HepG2 (cell line): ENCODE data around the gene TUNAR. TPM values are rescaled to one million over a fixed set of nuclear protein-coding genes. Genes with fewer than 3 reads are reported as not detected.

Experiments
- ATAC-seq: fragments of 200-7000 bp; cut with Tn5 transposase; 3 replicates; pipeline ENCODE4 v1.9.1; 2020; ENCODE audit warnings: mild to moderate bottlenecking, moderate library complexity
- BruUV-seq: library from RNA; stranded (reverse); fragments of 400-500 nt; replicated peaks from 2 replicates; lab custom pipeline; 2021; lab: Mats Ljungman, UMichigan
- CTCF ChIA-PET: fragments of 300-600 bp; formaldehyde crosslinking; extraction: SDS; loops from one replicate; lab custom pipeline; 2021; ENCODE audit warnings: low total read pairs, inconsistent platforms, low intra/inter-chr PET ratio; lab: Yijun Ruan, JAX
- POLR2A ChIA-PET: fragments of 350-600 bp; sonication (Branson Sonifier 250); formaldehyde crosslinking; loops from one replicate; lab custom pipeline; 2020; ENCODE audit warnings: antibody characterized with exemption, inconsistent platforms; lab: Yijun Ruan, JAX
- DNase-seq: peaks from one replicate; pipeline ENCODE4 v3.0.0-alpha.2; 2015; ENCODE audit warnings: low spot score
- FAIRE-seq: peaks from 3 replicates; lab custom pipeline; 2011; peaks lifted over from hg19 to GRCh38; lab: Jason Lieb, UNC
- H2AFZ ChIP-seq: one replicate; pipeline ENCODE4 v1.6.1; 2011; ENCODE audit warnings: low read length, inconsistent platforms
- H3K27ac ChIP-seq: fragments of 300-600 bp; 3 replicates; pipeline ENCODE4 v1.8.0; 2011; ENCODE audit warnings: mixed run types, mild to moderate bottlenecking, mixed read lengths, low read length, inconsistent platforms; ENCODE audit not compliant: insufficient read depth; ENCODE audit errors: extremely low read length
- H3K27me3 ChIP-seq, 2 experiments: fragments of 200-600 bp in 1 of 2; 2 replicates in 1 of 2; 3 replicates in 1 of 2; pipeline versions ENCODE4 v1.6.0 to v1.8.0; 2011; ENCODE audit warnings: low read length in 2 of 2, mild to moderate bottlenecking in 2 of 2, moderate library complexity in 2 of 2, inconsistent platforms in 1 of 2; ENCODE audit not compliant: insufficient read depth in 2 of 2, control insufficient read depth in 1 of 2
- H3K36me3 ChIP-seq, 2 experiments: fragments of 200-600 bp in 1 of 2; replicated peaks in 1 of 2; 2 replicates in 1 of 2; 3 replicates in 1 of 2; pipeline versions ENCODE4 v1.5.1 to v1.8.0; 2011; ENCODE audit warnings: low read length in 2 of 2, inconsistent platforms in 1 of 2; ENCODE audit not compliant: insufficient read depth in 2 of 2, control insufficient read depth in 1 of 2
- H3K4me1 ChIP-seq: 2 replicates; pipeline ENCODE4 v1.5.1; 2012; ENCODE audit warnings: low read length, inconsistent platforms; ENCODE audit not compliant: insufficient read depth
- H3K4me2 ChIP-seq: 2 replicates; pipeline ENCODE4 v1.6.0; 2011; ENCODE audit warnings: low read depth, low read length, inconsistent platforms
- H3K4me3 ChIP-seq, 3 experiments: fragments of 200-600 bp in 1 of 3; sonication (generic), shearing (Covaris generic) in 1 of 3; replicated peaks in 1 of 3; 2 replicates each; pipeline ENCODE4 v1.5.1; 2011 to 2016; ENCODE audit warnings: low read length in 3 of 3, inconsistent platforms in 2 of 3, low read depth in 2 of 3, mild to moderate bottlenecking in 2 of 3, control low read depth in 1 of 3, mixed read lengths in 1 of 3; ENCODE audit not compliant: insufficient read depth in 1 of 3
- H3K79me2 ChIP-seq: one replicate; pipeline ENCODE4 v1.6.1; 2011; ENCODE audit warnings: low read length, inconsistent platforms; ENCODE audit not compliant: insufficient read depth
- H3K9ac ChIP-seq: 2 replicates; pipeline ENCODE4 v1.6.0; 2011; ENCODE audit warnings: mild to moderate bottlenecking, low read depth, low read length, inconsistent platforms; ENCODE audit not compliant: insufficient read depth
- H3K9me3 ChIP-seq: 2 replicates; pipeline ENCODE4 v1.5.1; 2012; ENCODE audit warnings: mild to moderate bottlenecking, low read length
- H4K20me1 ChIP-seq: 2 replicates; pipeline ENCODE4 v1.6.0; 2011; ENCODE audit warnings: inconsistent platforms, mild to moderate bottlenecking, low read length, moderate library complexity; ENCODE audit not compliant: insufficient read depth
- ARID2 ChIP-seq: sonication (generic); formaldehyde crosslinking; IDR thresholded peaks from 2 replicates; pipeline ENCODE4 v1.8.1; 2022; ENCODE audit warnings: mild to moderate bottlenecking, missing genetic modification reagents, borderline replicate concordance
- BCLAF1 ChIP-seq: fragments of 450-650 bp; IDR thresholded peaks from 2 replicates; pipeline ENCODE4 v1.6.1; 2017; ENCODE audit warnings: mild to moderate bottlenecking
- ELF4 ChIP-seq: sonication (generic); formaldehyde crosslinking; IDR thresholded peaks from 2 replicates; pipeline ENCODE4 v1.5.0; 2020; ENCODE audit warnings: missing genetic modification reagents, mild to moderate bottlenecking, moderate library complexity, borderline replicate concordance
- GLI4 ChIP-seq: sonication (generic); formaldehyde crosslinking; IDR thresholded peaks from 2 replicates; pipeline ENCODE4 v1.5.1; 2020; ENCODE audit warnings: missing genetic modification reagents, mild to moderate bottlenecking, moderate library complexity, borderline replicate concordance
- NFYC ChIP-seq: IDR thresholded peaks from 2 replicates; pipeline ENCODE4 v1.6.1; 2016; ENCODE audit warnings: missing genetic modification reagents, missing compliant biosample characterization
- RARA ChIP-seq: IDR thresholded peaks from 2 replicates; pipeline ENCODE4 v1.6.1; 2016; ENCODE audit warnings: missing genetic modification reagents, missing compliant biosample characterization
- SALL2 ChIP-seq: sonication (generic); formaldehyde crosslinking; IDR thresholded peaks from 2 replicates; pipeline ENCODE4 v1.8.1; 2023; ENCODE audit warnings: mild to moderate bottlenecking, missing genetic modification reagents, inconsistent platforms
- SIX1 ChIP-seq: sonication (generic); formaldehyde crosslinking; IDR thresholded peaks from 2 replicates; pipeline ENCODE4 v1.4.0; 2020; ENCODE audit warnings: missing genetic modification reagents, borderline replicate concordance
- ZNF160 ChIP-seq: sonication (generic); formaldehyde crosslinking; IDR thresholded peaks from 2 replicates; pipeline ENCODE4 v1.8.0; 2022; ENCODE audit warnings: mild to moderate bottlenecking, inconsistent platforms, missing genetic modification reagents
- ZNF251 ChIP-seq: sonication (generic); formaldehyde crosslinking; IDR thresholded peaks from 2 replicates; pipeline ENCODE4 v1.9.0; 2021; ENCODE audit warnings: mild to moderate bottlenecking, missing genetic modification reagents
- ZNF33B ChIP-seq: sonication (generic); formaldehyde crosslinking; IDR thresholded peaks from 2 replicates; pipeline ENCODE4 v1.5.1; 2020; ENCODE audit warnings: mild to moderate bottlenecking, missing genetic modification reagents
- WGBS: methylation state at CpG from one replicate; pipeline ENCODE4 v1.1.6; 2017; ENCODE audit warnings: low lambda C conversion rate; 5-methylcytosine and 5-hydroxymethylcytosine counted together
- in situ Hi-C: cut with HindIII; loops from 2 replicates; pipeline ENCODE4 v1.10.0; 2017; ENCODE audit warnings: low pct_unique_long_range_greater_than_20kb; ENCODE audit not compliant: extremely low pct_ligation_motif_present
- intact Hi-C: fragments of 100-400 bp; cut with micrococcal nuclease; formaldehyde crosslinking; loops from one replicate; pipeline ENCODE4 v1.10.0; 2022; ENCODE audit not compliant: unreplicated experiment
- polyA plus RNA-seq, 8 experiments: library from polyadenylated mRNA; depleted of rRNA in 3 of 8; stranded (reverse) in 7 of 8; unstranded in 1 of 8; fragments of >200 nt; fragmentation: Illumina TruSeq in 4 of 8; extraction: Trizol in 4 of 8; gene quantifications; 2 replicates each; pipeline versions ENCODE4 v1.2.1 to v1.2.3, GENCODE V29; 2011 to 2016; ENCODE audit warnings: low read depth in 4 of 8, missing spikeins in 1 of 8, mixed read lengths in 1 of 8; ENCODE audit not compliant: insufficient read depth in 1 of 8
- total RNA-seq, 5 experiments: library from RNA; depleted of rRNA; stranded (reverse); fragments of >200 nt; fragmentation: Illumina TruSeq; extraction: Trizol; gene quantifications; 2 replicates each; pipeline ENCODE4 v1.2.3, GENCODE V29; 2016; ENCODE audit warnings: low read depth in 1 of 5
- TF ChIP-seq, protein P1 (sequence below): sonication (generic); formaldehyde crosslinking; IDR thresholded peaks from 2 replicates; pipeline ENCODE4 v1.4.0; 2020; ENCODE audit warnings: low read depth, missing genetic modification reagents
- TF ChIP-seq, protein P2 (sequence below): sonication (generic); formaldehyde crosslinking; IDR thresholded peaks from 2 replicates; pipeline ENCODE4 v1.4.0; 2020; ENCODE audit warnings: missing genetic modification reagents

TUNAR gene
- total and polyA plus RNA-seq, 2 of the 13 experiments (the other 11 are each of a cell fraction or from before 2014, with no cell fraction given): not detected

DNA sequence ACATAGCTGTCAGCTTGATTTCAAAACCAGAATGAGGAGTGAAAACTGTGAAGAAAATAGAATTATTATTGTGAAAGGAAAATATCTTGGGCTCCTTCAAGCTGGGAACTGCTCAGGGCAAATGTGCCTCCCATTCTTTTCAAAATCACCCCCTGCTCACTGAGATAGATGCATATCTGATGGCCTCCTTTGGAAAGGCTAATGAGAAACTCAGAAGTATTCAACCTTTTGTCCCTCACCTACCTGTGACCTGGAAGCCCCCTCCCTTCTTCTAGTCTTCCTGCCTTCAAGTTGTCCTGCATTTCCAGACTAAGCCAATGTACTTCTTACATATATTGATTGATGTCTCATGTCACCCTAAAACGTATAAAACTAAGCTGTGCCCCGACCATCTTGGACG lies 81.5 kb downstream of the TUNAR start:
- no peak overlapping the region for H3K9ac ChIP-seq
- DNase-seq: no peak
- intact Hi-C loops (no loop called here), in situ Hi-C loops (no loop called here)
- H2AFZ ChIP-seq: no peak overlapping the region
- TF ChIP-seq GLI4 (CRISPR knock-in tag) (no peak), ZNF160 (no peak), ARID2 (CRISPR knock-in tag) (no peak), BCLAF1 (no peak), ZNF33B (CRISPR knock-in tag) (no peak), ELF4 (CRISPR knock-in tag) (no peak), SALL2 (no peak), NFYC (CRISPR knock-in tag) (no peak), SIX1 (CRISPR knock-in tag) (no peak), RARA (CRISPR knock-in tag) (no peak), ZNF251 (CRISPR knock-in tag) (no peak)
- TF ChIP-seq, protein P1, sequence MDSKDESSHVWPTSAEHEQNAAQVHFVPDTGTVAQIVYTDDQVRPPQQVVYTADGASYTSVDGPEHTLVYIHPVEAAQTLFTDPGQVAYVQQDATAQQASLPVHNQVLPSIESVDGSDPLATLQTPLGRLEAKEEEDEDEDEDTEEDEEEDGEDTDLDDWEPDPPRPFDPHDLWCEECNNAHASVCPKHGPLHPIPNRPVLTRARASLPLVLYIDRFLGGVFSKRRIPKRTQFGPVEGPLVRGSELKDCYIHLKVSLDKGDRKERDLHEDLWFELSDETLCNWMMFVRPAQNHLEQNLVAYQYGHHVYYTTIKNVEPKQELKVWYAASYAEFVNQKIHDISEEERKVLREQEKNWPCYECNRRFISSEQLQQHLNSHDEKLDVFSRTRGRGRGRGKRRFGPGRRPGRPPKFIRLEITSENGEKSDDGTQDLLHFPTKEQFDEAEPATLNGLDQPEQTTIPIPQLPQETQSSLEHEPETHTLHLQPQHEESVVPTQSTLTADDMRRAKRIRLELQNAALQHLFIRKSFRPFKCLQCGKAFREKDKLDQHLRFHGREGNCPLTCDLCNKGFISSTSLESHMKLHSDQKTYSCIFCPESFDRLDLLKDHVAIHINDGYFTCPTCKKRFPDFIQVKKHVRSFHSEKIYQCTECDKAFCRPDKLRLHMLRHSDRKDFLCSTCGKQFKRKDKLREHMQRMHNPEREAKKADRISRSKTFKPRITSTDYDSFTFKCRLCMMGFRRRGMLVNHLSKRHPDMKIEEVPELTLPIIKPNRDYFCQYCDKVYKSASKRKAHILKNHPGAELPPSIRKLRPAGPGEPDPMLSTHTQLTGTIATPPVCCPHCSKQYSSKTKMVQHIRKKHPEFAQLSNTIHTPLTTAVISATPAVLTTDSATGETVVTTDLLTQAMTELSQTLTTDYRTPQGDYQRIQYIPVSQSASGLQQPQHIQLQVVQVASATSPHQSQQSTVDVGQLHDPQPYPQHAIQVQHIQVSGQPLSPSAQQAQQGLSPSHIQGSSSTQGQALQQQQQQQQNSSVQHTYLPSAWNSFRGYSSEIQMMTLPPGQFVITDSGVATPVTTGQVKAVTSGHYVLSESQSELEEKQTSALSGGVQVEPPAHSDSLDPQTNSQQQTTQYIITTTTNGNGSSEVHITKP (CRISPR knock-in tag): no peak
- TF ChIP-seq, protein P2, sequence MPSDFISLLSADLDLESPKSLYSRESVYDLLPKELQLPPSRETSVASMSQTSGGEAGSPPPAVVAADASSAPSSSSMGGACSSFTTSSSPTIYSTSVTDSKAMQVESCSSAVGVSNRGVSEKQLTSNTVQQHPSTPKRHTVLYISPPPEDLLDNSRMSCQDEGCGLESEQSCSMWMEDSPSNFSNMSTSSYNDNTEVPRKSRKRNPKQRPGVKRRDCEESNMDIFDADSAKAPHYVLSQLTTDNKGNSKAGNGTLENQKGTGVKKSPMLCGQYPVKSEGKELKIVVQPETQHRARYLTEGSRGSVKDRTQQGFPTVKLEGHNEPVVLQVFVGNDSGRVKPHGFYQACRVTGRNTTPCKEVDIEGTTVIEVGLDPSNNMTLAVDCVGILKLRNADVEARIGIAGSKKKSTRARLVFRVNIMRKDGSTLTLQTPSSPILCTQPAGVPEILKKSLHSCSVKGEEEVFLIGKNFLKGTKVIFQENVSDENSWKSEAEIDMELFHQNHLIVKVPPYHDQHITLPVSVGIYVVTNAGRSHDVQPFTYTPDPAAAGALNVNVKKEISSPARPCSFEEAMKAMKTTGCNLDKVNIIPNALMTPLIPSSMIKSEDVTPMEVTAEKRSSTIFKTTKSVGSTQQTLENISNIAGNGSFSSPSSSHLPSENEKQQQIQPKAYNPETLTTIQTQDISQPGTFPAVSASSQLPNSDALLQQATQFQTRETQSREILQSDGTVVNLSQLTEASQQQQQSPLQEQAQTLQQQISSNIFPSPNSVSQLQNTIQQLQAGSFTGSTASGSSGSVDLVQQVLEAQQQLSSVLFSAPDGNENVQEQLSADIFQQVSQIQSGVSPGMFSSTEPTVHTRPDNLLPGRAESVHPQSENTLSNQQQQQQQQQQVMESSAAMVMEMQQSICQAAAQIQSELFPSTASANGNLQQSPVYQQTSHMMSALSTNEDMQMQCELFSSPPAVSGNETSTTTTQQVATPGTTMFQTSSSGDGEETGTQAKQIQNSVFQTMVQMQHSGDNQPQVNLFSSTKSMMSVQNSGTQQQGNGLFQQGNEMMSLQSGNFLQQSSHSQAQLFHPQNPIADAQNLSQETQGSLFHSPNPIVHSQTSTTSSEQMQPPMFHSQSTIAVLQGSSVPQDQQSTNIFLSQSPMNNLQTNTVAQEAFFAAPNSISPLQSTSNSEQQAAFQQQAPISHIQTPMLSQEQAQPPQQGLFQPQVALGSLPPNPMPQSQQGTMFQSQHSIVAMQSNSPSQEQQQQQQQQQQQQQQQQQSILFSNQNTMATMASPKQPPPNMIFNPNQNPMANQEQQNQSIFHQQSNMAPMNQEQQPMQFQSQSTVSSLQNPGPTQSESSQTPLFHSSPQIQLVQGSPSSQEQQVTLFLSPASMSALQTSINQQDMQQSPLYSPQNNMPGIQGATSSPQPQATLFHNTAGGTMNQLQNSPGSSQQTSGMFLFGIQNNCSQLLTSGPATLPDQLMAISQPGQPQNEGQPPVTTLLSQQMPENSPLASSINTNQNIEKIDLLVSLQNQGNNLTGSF: no peak
- H3K9me3 ChIP-seq: no peaks in the 10 kb centered on the region
- no peaks in the 10 kb centered on the region for H4K20me1 ChIP-seq
- no peak overlapping the region for H3K4me2 ChIP-seq
- FAIRE-seq: no peak
- H3K36me3 ChIP-seq: no peaks in the 10 kb centered on the region
- no peak overlapping the region for H3K4me3 ChIP-seq
- no peaks in the 10 kb centered on the region for H3K79me2 ChIP-seq
- BruUV-seq: no TSS peak
- CTCF ChIA-PET: no interaction called here
- POLR2A ChIA-PET: no interaction called here
- no peaks in the 10 kb centered on the region for H3K4me1 ChIP-seq
- H3K27me3 ChIP-seq: no peaks in the 10 kb centered on the region
- H3K27ac ChIP-seq: no peak overlapping the region
- 0% methylated on average over 3 of the region's 3 CpGs for WGBS
- no peak for ATAC-seq
